Measurements from ENCODE around the gene PTGES3L. TPM values are rescaled to one million over a fixed set of nuclear protein-coding genes. Genes with fewer than 3 reads are reported as not detected.

Gene PTGES3L
- total and polyA plus RNA-seq, 2 of the 13 experiments (the other 11 are each of a cell fraction or from before 2014, with no cell fraction given), result 1.2 to 2.9 TPM

- TF ChIP-seq, protein P1, sequence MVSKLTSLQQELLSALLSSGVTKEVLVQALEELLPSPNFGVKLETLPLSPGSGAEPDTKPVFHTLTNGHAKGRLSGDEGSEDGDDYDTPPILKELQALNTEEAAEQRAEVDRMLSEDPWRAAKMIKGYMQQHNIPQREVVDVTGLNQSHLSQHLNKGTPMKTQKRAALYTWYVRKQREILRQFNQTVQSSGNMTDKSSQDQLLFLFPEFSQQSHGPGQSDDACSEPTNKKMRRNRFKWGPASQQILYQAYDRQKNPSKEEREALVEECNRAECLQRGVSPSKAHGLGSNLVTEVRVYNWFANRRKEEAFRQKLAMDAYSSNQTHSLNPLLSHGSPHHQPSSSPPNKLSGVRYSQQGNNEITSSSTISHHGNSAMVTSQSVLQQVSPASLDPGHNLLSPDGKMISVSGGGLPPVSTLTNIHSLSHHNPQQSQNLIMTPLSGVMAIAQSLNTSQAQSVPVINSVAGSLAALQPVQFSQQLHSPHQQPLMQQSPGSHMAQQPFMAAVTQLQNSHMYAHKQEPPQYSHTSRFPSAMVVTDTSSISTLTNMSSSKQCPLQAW (CRISPR knock-in tag; IDR thresholded peaks at IDR 0.05), result peak; percentile 41; the same call in 1 of the 2 replicates
- no peak for TF ChIP-seq KAT2B (IDR thresholded peaks at IDR 0.05; ENCODE audit: borderline replicate concordance, low read depth, low read length)
- TF ChIP-seq EP300 (IDR thresholded peaks at IDR 0.05; ENCODE audit: low read depth in 2 of 2, low read length in 2 of 2), result no peak
- no peak for TF ChIP-seq EP300 (CRISPR knock-in tag; IDR thresholded peaks at IDR 0.05; ENCODE audit: borderline replicate concordance)
- TF ChIP-seq FOXA3 (CRISPR knock-in tag; IDR thresholded peaks at IDR 0.05), result 0 out of 2 replicates have a peak, but pooled peaks have one; percentile 21
Observed at GRCh38 chr17:42953669-42954068, 26.2 kb downstream of the PTGES3L start (continued).

GRCh38 chr17:42950044-42950783 lies 29.7 kb downstream of the PTGES3L start:
- in situ Hi-C loops (cut with HindIII; ENCODE audit: extremely low pct_ligation_motif_present, low pct_unique_long_range_greater_than_20kb), result no loop called here
- Histone ChIP-seq H2AFZ (ENCODE audit: low read length) (no peak overlapping the region), H3K9me3 (ENCODE audit: low read length) (no peaks in the 10 kb centered on the region), H3K4me3 (replicated peaks in 1 of 3; ENCODE audit: insufficient read depth in 1 of 3, low read depth in 2 of 3, low read length in 3 of 3) (no peak overlapping the region), H3K27me3 (ENCODE audit: control insufficient read depth in 1 of 2, insufficient read depth in 2 of 2, low read length in 2 of 2) (no peaks in the 10 kb centered on the region), H3K27ac (ENCODE audit: extremely low read length, insufficient read depth, low read length) (no peak overlapping the region), H3K4me2 (ENCODE audit: low read depth, low read length) (no peak overlapping the region), H3K4me1 (ENCODE audit: insufficient read depth, low read length) (peaks cover 13% of the 10 kb centered on the region), H3K36me3 (replicated peaks in 1 of 2; ENCODE audit: control insufficient read depth in 1 of 2, insufficient read depth in 2 of 2, low read length in 2 of 2) (peaks cover 1 to 21% of the 10 kb centered on the region in 2 experiments; a peak in 2 of 5 replicates), H3K9ac (ENCODE audit: insufficient read depth, low read depth, low read length) (no peak overlapping the region), H4K20me1 (ENCODE audit: insufficient read depth, low read length) (no peaks in the 10 kb centered on the region), H3K79me2 (ENCODE audit: insufficient read depth, low read length) (no peaks in the 10 kb centered on the region)
- FAIRE-seq (no peak), DNase-seq (ENCODE audit: low spot score) (no peak), ATAC-seq (no peak)
- 93% methylated on average over 13 of the region's 13 CpGs for WGBS (ENCODE audit: low lambda C conversion rate)
- CTCF ChIA-PET (ENCODE audit: low intra/inter-chr PET ratio, low total read pairs), result no interaction called here
- BruUV-seq (replicated peaks), result no TSS peak
- intact Hi-C loops (cut with micrococcal nuclease; ENCODE audit: unreplicated experiment), result no loop called here
- TF ChIP-seq TBL1XR1 (IDR thresholded peaks at IDR 0.05; ENCODE audit: borderline replicate concordance, low read length, partially characterized antibody) (no peak), ZNF17 (CRISPR knock-in tag; IDR thresholded peaks at IDR 0.05) (no peak), ZNF839 (CRISPR knock-in tag; IDR thresholded peaks at IDR 0.05; ENCODE audit: borderline replicate concordance) (no peak), MXD4 (CRISPR knock-in tag; IDR thresholded peaks at IDR 0.05) (no peak)
- POLR2A ChIA-PET, result no interaction called here

All from HepG2 (cell line).